GM20000 (cell line): ENCODE measurements around the gene SAMSN1.

ENCODE experiments used
- DNase-seq: peaks from one replicate; pipeline ENCODE4 v3.0.0; 2012; ENCODE audit warnings: low spot score
- TF ChIP-seq, protein P1 (sequence below): IDR thresholded peaks from 2 replicates; pipeline ENCODE4 v1.5.1; 2012; ENCODE audit warnings: mild to moderate bottlenecking, control low read depth; ENCODE audit errors: extremely low read depth, missing control alignments

SAMSN1 gene

DNA sequence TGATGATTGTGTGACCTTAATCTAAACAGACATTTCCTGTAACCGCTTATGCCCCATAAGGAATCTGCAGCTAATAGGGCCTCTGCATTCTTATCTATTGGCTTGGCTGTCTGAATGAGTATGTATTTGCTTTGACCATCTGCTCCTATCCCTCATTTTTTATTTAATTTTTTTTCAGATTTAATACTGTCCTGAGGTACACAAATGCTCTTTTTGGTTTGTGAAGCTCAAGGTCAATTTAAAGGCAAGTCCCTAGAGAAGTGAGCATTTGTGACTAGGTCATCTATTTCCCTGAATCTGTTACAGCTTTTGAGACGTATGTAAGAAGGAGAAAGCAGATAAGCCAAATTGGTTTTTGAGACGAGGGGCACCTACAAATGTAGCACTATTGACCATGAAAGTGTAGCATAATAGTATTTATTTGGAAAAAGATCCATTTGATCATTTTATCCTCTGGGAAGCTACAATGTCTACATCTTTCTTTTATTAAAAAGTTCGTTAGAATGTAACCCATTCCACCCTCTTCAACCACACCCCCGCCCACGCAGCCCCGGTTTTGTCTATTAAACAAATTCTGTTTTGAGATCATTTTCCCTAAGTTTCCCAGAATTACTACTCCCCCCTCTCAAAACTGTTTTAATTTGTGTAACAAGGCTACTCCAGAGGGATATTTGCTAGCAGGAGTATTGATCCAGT is 93.9 kb downstream of the SAMSN1 start:
- TF ChIP-seq, protein P1, sequence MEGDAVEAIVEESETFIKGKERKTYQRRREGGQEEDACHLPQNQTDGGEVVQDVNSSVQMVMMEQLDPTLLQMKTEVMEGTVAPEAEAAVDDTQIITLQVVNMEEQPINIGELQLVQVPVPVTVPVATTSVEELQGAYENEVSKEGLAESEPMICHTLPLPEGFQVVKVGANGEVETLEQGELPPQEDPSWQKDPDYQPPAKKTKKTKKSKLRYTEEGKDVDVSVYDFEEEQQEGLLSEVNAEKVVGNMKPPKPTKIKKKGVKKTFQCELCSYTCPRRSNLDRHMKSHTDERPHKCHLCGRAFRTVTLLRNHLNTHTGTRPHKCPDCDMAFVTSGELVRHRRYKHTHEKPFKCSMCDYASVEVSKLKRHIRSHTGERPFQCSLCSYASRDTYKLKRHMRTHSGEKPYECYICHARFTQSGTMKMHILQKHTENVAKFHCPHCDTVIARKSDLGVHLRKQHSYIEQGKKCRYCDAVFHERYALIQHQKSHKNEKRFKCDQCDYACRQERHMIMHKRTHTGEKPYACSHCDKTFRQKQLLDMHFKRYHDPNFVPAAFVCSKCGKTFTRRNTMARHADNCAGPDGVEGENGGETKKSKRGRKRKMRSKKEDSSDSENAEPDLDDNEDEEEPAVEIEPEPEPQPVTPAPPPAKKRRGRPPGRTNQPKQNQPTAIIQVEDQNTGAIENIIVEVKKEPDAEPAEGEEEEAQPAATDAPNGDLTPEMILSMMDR: no peak
- no peak for DNase-seq

DNA sequence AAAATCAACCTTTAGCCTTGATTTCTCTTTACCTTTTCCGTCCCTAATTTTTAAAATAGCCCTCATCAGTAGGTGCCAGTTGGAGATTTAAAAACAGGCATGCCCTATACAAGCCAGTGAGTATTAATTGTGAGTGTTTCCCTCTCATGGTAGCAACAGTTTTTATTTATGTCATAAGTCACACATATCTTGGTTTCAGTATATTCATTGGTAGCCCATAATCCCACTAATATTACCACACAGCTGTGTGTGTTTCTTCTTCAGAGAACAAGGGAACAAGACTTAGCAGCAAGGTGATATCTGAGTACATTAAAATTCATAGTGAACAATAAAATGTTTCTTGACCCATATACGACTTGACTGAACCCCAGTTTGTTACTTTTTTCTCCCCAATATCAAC is 94.6 kb downstream of the SAMSN1 start:
- no peak for DNase-seq
- TF ChIP-seq, protein P1: no peak

DNA sequence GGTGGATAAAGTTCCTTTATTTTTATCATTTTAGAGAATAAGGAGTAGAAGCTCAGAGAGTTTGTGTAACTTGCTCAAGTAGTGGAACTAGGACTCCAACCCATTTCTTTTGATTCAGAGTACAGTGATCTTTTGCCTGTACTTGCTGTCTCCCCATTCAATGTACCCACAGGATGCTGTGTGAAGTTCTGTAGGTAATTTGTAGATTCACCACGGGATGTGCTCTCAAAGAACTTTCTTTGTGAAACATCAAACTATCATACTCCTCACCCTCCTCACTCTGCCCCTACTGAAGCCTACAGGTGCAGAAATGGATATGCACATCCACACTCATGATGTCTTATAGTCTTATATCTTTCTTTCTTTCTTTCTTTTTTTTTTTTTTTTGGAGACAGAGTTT is 97.3 kb downstream of the SAMSN1 start:
- DNase-seq: no peak
- TF ChIP-seq, protein P1: no peak

DNA sequence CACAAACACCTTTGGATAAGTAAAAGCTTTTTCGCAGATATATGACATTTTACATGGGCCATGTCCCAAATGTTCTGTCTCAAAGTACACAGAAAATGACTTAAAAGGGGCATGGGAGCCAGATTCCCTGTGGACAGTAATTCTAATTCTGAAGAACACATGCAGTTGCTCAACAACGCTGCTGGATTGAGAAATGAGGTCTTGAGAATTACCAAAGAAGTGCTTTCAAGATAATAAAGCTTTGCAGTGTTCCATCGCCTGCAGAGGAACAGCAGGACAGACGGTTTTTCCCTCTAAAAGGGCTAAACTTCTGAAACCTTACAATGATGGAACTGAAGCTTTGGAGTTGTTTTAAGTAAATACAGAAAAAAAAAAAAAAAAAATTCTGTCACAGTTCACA is 107.9 kb downstream of the SAMSN1 start:
- DNase-seq: no peak
- TF ChIP-seq, protein P1: no peak

DNA sequence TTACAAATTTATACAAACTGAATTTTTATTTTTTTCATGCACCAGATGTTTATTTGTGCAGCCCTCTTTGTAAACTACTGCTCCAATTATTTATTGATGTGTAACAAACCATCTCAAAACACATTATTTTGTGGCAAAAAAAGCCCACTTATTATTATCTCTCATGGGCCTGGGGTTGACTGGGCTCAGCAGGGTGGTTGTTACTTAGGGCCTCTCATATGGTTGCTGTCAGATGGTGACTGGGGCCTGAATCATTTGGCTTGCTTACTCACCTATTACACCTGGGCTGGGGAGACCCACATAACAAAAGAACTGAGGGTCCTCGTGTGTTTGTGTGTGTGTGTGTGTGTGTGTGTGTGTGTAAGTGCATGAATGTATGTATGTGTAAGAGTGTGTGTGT is 110.7 kb downstream of the SAMSN1 start:
- DNase-seq: no peak

More for the DNA sequence above, 110.7 kb downstream of the SAMSN1 start:
- TF ChIP-seq, protein P1: no peak
